ENCODE data around the gene TMEM33. TPM values are rescaled to one million over a fixed set of nuclear protein-coding genes. Genes with fewer than 3 reads are reported as not detected.

Gene TMEM33
- total RNA-seq, 1 experiment from 2014 or later = 81.4 TPM

GRCh38 chr4:41930139-41930831 lies 4.9 kb upstream of the TMEM33 start (continued):
- no peak for TF ChIP-seq EMX1 (CRISPR knock-in tag; IDR thresholded peaks at IDR 0.05)
- no peak for TF ChIP-seq JAZF1 (CRISPR knock-in tag; IDR thresholded peaks at IDR 0.05)
- no peak for TF ChIP-seq FOXJ3 (CRISPR knock-in tag; IDR thresholded peaks at IDR 0.05; ENCODE audit: borderline replicate concordance)

- Mint-ChIP-seq H3K4me3 (no peak overlapping the region), H3K4me1 (peaks cover 31% of the 10 kb centered on the region), H3K27me3 (ENCODE audit: low read depth) (peaks cover 25% of the 10 kb centered on the region), H3K27ac (no peak overlapping the region), H3K36me3 (peaks cover 5% of the 10 kb centered on the region; the same call in 1 of the 2 replicates), H3K9me3 (peaks cover 5% of the 10 kb centered on the region)
- DNase-seq (ENCODE audit: low spot score) = no peak
- TF ChIP-seq ATF2 (CRISPR knock-in tag; IDR thresholded peaks at IDR 0.05; ENCODE audit: borderline replicate concordance, low read depth) = no peak
- TF ChIP-seq STAT6 (CRISPR knock-in tag; conservative IDR thresholded peaks at IDR 0.05; ENCODE audit: low read depth) = no peak
- TF ChIP-seq JUN (CRISPR knock-in tag; IDR thresholded peaks at IDR 0.05) = no peak
- no peak for TF ChIP-seq ZSCAN18 (CRISPR knock-in tag; IDR thresholded peaks at IDR 0.05)
- no peak for TF ChIP-seq ZNF425 (CRISPR knock-in tag; conservative IDR thresholded peaks at IDR 0.05)
- TF ChIP-seq CREB1 (CRISPR knock-in tag; IDR thresholded peaks at IDR 0.05) = no peak
- no peak for TF ChIP-seq SMAD4 (CRISPR knock-in tag; IDR thresholded peaks at IDR 0.05)
- TF ChIP-seq NR1H2 (CRISPR knock-in tag; IDR thresholded peaks at IDR 0.05) = no peak
- TF ChIP-seq E2F4 (CRISPR knock-in tag; IDR thresholded peaks at IDR 0.05; ENCODE audit: borderline replicate concordance, low read depth) = no peak
- TF ChIP-seq USF2 (CRISPR knock-in tag; IDR thresholded peaks at IDR 0.05) = no peak
- no peak for TF ChIP-seq ETV6 (CRISPR knock-in tag; IDR thresholded peaks at IDR 0.05)
- TF ChIP-seq ESRRA (CRISPR knock-in tag; IDR thresholded peaks at IDR 0.05; ENCODE audit: borderline replicate concordance) = no peak
- no peak for TF ChIP-seq OVOL2 (CRISPR knock-in tag; IDR thresholded peaks at IDR 0.05; ENCODE audit: borderline replicate concordance)
- no peak for TF ChIP-seq PRRX2 (CRISPR knock-in tag; IDR thresholded peaks at IDR 0.05)
- TF ChIP-seq ATF1 (CRISPR knock-in tag; IDR thresholded peaks at IDR 0.05) = no peak
- no peak for TF ChIP-seq IRF2 (CRISPR knock-in tag; IDR thresholded peaks at IDR 0.05; ENCODE audit: borderline replicate concordance, low read depth)
- TF ChIP-seq ZMAT4 (CRISPR knock-in tag; IDR thresholded peaks at IDR 0.05) = no peak
- TF ChIP-seq ZNF138 (CRISPR knock-in tag; conservative IDR thresholded peaks at IDR 0.05) = no peak
- TF ChIP-seq KAT7 (CRISPR knock-in tag; IDR thresholded peaks at IDR 0.05; ENCODE audit: borderline replicate concordance) = no peak
- ATAC-seq = no peak
- CTCF ChIA-PET = no interaction called here
- POLR2A ChIA-PET = interaction anchor here (0.6 kb wide), 1 partner anchor 223 kb away, joined by 3 read pairs; no protein-coding TSS in a partner anchor
These were observed 2.2 kb upstream of the TMEM33 start for GRCh38 chr4:41932988-41933387.

Data from WTC11 (cell line).